SH-SY5Y (cell line): Measurements from ENCODE around the gene THRB.

Experiments used
- GATA2 ChIP-seq: IDR thresholded peaks from 2 replicates; pipeline ENCODE4 v1.6.1; 2011; ENCODE audit warnings: mild to moderate bottlenecking, low read depth, low read length
- GATA3 ChIP-seq: IDR thresholded peaks from 2 replicates; pipeline ENCODE4 v1.6.1; 2011; ENCODE audit warnings: low read depth, mild to moderate bottlenecking, low read length, moderate library complexity

- TF ChIP-seq GATA2 (no peak), GATA3 (no peak)
These were observed 269.8 kb downstream of the THRB start for GRCh38 chr3:24224666-24225384.
